HEK293T (cell line): ENCODE data around the gene TVP23B.
"Not testable (repeated sequence)": the region's sequence is repeated elsewhere in the genome, so short reads cannot be mapped to it uniquely, and the experiment has no call there.

ENCODE experiments used
- ARNT ChIP-seq: fragments of 450-650 bp; IDR thresholded peaks from 2 replicates; pipeline ENCODE4 v1.6.1; 2017; ENCODE audit warnings: mild to moderate bottlenecking
- CTBP1 ChIP-seq: fragments of 450-650 bp; IDR thresholded peaks from 2 replicates; pipeline ENCODE4 v1.6.1; 2016; ENCODE audit warnings: borderline replicate concordance
- ELF4 ChIP-seq: fragments of 450-650 bp; IDR thresholded peaks from 2 replicates; pipeline ENCODE4 v1.6.1; 2017; ENCODE audit warnings: antibody characterized with exemption
- FOXA1 ChIP-seq: fragments of 450-650 bp; IDR thresholded peaks from 2 replicates; pipeline ENCODE4 v1.6.1; 2016; ENCODE audit warnings: mild to moderate bottlenecking
- FOXM1 ChIP-seq: fragments of 450-650 bp; IDR thresholded peaks from 2 replicates; pipeline ENCODE4 v1.6.1; 2017; ENCODE audit warnings: mild to moderate bottlenecking, borderline replicate concordance
- L3MBTL2 ChIP-seq: fragments of 450-650 bp; conservative IDR thresholded peaks from 2 replicates; pipeline ENCODE4 v1.6.1; 2016; ENCODE audit warnings: mild to moderate bottlenecking
- SP1 ChIP-seq: fragments of 450-650 bp; IDR thresholded peaks from 2 replicates; pipeline ENCODE4 v1.6.1; 2017
- SUZ12 ChIP-seq: fragments of 450-650 bp; IDR thresholded peaks from 2 replicates; pipeline ENCODE4 v1.6.1; 2016; ENCODE audit warnings: mild to moderate bottlenecking
- TARDBP ChIP-seq: fragments of 450-650 bp; IDR thresholded peaks from 2 replicates; pipeline ENCODE4 v1.6.1; 2016

GRCh38 chr17:18750242-18750641, 30.7 kb upstream of the TVP23B start:
- not testable (repeated sequence) for TF ChIP-seq L3MBTL2, FOXM1, ARNT, TARDBP, FOXA1, ELF4, SP1, SUZ12, CTBP1
